COLO668 (cell line): ENCODE measurements around the gene DBX1.
"Not testable (repeated sequence)": the region's sequence is repeated elsewhere in the genome, so short reads cannot be mapped to it uniquely, and the experiment has no call there.

Experiments
- DNase-seq: peaks from one replicate; lab custom pipeline; 2025; ENCODE audit not compliant: unreplicated experiment; lab: John Stamatoyannopoulos, UW

Gene DBX1, protein sequence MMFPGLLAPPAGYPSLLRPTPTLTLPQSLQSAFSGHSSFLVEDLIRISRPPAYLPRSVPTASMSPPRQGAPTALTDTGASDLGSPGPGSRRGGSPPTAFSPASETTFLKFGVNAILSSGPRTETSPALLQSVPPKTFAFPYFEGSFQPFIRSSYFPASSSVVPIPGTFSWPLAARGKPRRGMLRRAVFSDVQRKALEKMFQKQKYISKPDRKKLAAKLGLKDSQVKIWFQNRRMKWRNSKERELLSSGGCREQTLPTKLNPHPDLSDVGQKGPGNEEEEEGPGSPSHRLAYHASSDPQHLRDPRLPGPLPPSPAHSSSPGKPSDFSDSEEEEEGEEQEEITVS

DNA sequence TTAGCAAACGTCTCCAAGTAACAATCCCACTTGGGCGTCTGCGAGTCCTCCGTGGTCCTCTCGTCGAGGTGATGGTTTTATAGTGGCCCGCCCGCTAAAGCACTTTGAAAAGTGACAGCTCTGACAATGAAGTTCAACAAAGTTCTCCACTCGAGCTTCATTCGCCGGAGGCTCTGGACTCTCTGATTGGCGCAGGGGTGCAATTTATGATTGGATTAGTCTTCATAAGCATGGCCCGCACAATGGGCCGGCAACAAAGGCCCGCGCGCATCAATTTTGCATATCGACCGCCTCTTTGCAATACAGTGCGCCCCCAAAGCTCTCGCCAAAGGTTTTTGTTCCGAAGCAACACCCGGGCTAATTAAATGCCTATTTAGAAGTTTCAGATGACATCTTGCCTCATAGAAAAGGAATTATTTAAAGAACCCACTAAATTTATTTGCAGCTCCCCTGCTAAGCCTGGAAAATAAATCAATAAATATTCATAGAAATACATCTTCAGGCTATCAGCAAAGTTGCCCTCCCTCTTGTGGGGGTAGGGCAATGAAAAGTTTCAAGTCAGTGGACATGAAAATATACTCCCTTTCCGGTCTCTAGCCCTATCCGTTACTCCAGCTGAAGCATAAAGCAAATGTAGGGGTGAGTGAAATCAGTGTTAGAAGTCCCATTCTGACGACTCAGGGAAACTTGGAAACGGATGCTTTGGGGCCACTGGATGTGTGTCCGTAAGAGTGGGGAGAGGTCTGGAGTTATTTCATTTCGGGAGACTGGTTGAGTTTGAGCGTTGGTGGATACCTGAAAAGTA is at the start of gene DBX1:
TSS of gene DBX1 (minus strand) at position 51 of the 805 bp plus-strand sequence. CDS start 151 bp downstream, outside the sequence.
- DNase-seq: no peak

GRCh38 chr11:20208622-20209111 is 48.4 kb upstream of the DBX1 start:
- no peak for DNase-seq

GRCh38 chr11:20207781-20208621 is 47.7 kb upstream of the DBX1 start:
- no peak for DNase-seq

DNA sequence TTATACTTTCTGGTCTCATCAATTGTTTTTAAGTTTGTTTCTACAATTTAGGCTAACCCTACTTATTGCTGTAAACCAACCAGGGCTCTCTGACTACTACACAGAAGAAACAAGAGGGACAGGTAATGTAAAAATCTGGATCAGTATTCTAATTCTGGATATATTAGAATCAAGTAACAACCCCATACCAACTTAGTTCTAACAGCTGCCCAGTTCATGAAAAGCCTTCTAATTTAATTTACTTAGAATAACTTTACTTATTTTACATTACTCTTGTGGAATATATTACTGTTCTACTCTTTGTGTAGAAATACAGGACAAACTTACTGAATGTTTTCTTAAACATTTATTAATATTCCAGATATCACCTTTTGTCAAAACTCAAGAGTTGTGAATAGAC is 45.5 kb upstream of the DBX1 start:
- no peak for DNase-seq

DNA sequence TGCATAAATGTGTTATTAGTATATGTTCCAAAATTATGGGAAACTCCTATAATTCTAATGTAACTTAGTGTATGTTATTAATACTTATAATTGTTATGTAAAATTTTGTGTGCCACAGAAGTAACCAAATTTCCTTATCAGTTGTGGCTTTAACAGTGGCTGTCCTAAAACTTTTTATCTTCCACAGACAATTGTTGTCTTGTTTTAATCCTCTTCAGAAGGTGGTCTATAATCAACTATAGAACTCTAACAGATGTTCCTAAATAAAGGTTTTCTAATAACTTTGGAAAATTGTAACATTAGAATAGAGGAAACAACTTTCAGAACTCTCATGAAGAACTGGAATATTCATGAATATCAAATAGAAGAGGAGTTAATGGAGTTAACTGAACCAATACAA is 44.4 kb upstream of the DBX1 start:
- DNase-seq: no peak

GRCh38 chr11:20203831-20204230 is 43.6 kb upstream of the DBX1 start:
- no peak for DNase-seq

- DNase-seq: no peak
Measured at GRCh38 chr11:20201231-20201630, 41.0 kb upstream of the DBX1 start.

GRCh38 chr11:20200331-20200955 is 40.2 kb upstream of the DBX1 start:
- DNase-seq: not testable (repeated sequence)

DNA sequence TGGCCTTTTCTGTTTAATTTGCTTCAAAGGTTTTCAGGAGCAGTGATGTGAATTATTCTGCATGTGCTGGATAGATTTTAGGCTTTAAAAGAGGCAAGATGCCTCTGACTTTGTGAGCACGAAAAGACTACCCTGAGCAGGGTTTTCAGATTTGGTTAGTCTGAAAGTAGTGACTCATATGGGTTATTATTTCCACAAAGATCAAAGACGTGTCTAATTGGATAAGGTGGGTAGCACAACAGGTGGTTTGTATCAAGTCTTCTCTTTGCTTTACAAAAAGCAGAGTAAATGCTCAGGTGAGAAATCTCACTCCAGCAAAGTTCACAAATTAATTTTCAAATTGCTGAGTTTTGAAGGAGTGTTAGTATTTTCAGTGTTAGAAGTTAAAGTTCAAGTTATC is 37.6 kb upstream of the DBX1 start:
- no peak for DNase-seq

GRCh38 chr11:20194470-20194869 is 34.2 kb upstream of the DBX1 start:
- DNase-seq: no peak

DNA sequence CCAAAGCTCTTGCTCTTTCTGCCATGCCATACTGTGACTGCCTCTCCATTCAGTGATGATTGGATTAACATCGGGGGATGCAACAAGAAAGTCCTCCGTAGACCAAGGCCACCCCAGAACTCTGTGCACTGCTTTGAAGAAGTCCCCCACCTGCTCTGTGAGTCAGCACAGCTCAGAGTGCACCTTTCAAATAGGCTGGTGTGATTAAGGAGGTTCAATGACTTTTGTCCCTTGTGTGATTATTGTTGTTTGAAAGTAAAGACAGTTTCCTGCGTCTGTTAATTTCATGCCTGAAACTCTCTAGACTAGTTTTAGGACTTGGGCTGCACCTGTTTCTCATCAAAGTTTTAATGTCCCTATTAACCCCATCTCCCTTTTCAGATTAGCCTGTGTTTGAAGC is 33.0 kb upstream of the DBX1 start:
- no peak for DNase-seq

GRCh38 chr11:20192641-20193040 is 32.4 kb upstream of the DBX1 start:
- DNase-seq: no peak

- no peak for DNase-seq
Measured at GRCh38 chr11:20192151-20192550, 31.9 kb upstream of the DBX1 start.

DNA sequence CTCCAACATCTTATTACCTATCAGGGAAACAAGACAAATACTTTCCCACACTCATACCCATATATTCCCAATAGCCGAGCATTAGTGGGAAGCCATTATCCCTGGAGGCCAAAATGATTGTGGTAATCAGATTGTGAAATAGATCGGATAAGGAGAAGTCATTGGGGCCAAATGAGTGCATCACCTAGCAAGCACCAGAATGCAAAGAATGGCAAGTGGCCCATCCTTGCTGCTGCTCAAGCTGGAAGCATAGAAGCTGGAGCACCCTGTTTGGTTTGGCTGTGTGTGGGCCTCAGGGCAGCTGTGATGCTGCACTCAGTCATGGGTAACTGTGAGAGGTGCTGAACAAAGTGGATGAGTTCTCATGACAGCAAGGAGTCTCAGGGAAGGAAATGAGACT is 18.7 kb upstream of the DBX1 start:
- no peak for DNase-seq

GRCh38 chr11:20177136-20177535 is 16.9 kb upstream of the DBX1 start:
- DNase-seq: no peak

DNA sequence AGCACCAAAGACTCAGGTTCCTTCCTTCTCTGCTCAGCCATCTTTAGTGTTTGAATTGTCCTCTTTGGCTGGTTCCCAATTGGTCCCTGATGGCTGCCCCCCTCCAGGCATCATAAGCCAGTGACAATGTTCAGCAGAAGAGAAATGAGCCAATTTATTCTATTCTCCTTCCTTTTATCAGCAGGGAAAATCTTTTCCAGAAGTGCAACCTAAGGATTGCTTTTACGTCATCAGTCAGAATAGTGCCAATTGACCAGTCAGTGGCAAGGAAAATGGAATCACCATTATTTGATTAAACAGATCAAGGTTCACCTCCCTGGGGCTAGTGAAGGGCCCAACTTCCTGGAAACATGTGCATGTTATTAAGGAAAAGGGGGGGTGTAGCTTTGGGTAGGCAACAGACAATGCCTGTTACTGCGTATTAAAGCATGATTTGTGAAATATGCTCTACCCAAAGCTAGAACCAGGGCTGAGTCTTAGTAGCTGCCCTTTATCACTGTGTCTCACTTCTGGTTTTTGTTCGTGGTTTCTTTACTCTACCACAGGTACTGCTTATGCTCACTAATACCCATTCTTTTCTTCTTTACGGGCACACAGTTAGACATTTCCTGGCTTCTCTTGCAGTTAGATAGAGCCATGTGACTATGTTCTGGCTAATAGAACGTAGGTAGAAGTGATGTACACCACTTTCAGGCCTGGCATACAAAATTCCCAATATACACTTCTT is 12.6 kb upstream of the DBX1 start:
- DNase-seq: no peak

DNA sequence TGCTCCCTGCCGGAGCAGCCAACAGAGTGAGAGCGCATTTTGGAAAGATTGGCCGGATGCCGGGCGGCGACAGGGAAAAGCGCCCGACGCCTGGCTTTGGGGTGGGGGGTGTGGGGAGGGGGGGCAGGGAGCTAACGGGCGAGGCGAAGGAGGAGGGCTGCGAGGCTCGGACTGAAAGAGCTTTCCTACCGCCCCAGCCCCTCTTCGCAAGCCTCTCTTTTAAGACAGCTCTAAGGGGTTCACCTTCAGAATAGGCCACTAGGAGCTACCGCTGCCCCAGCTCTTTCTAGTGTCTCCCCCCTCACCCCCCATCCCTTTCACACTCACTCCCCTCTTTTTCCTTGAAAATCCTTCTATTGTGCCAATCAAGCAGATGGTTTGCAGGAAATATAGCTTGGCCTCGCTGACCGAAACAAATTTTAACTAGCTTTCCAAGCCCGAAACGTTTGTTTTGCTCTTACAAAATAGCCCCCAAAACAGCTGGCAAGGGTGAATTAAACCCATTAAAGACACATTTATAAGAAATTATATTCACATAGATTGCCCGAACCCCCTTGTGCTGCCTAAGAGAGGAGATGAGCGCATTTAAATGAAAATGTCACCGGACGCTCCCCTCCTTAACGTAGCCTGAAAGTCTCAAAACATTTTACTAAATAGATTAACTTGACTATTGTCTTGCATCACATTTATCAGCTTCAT is 3.7 kb upstream of the DBX1 start:
- DNase-seq: no peak

- DNase-seq: peak; percentile 38
Measured at GRCh38 chr11:20162824-20163782, 2.8 kb upstream of the DBX1 start.
